Measurements from ENCODE around the gene TM4SF5.

TM4SF5 gene

DNA sequence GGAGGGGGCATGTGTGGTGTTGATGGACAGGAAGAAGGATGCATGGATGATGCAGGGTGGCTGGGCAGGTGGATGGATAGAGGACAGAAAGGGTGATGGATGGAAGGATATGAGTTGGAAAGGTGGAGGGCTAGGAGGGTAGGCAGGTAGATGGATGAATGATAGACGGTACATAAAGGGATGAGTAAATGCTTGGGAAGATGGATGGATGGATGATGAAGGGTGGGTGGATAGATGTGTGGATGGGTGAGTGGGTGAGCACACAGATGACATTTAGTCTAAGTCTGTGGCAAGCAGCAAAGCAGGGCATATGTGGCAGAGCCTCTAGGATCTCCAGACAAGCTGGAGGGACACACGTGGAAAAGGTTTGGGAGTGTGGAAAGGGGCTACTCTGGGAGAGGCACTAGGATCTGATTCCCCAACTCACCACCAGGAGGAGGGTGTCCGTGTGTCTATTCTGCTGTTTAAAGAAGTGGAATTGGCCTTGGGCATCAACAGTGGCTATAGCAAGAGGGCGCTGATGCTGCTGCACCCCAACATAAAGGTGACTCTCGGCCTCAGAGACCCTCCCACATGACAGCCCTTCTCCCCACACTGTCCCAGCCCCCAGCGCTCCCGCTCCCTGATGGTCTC lies 43.5 kb downstream of the TM4SF5 start:
- no peak for DNase-seq (ENCODE audit: extremely low read depth, insufficient read length)
- no peak overlapping the region for H3K4me3 ChIP-seq (replicated peaks; ENCODE audit: low read depth, low read length)
- TF ChIP-seq, protein P1, sequence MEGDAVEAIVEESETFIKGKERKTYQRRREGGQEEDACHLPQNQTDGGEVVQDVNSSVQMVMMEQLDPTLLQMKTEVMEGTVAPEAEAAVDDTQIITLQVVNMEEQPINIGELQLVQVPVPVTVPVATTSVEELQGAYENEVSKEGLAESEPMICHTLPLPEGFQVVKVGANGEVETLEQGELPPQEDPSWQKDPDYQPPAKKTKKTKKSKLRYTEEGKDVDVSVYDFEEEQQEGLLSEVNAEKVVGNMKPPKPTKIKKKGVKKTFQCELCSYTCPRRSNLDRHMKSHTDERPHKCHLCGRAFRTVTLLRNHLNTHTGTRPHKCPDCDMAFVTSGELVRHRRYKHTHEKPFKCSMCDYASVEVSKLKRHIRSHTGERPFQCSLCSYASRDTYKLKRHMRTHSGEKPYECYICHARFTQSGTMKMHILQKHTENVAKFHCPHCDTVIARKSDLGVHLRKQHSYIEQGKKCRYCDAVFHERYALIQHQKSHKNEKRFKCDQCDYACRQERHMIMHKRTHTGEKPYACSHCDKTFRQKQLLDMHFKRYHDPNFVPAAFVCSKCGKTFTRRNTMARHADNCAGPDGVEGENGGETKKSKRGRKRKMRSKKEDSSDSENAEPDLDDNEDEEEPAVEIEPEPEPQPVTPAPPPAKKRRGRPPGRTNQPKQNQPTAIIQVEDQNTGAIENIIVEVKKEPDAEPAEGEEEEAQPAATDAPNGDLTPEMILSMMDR (IDR thresholded peaks at IDR 0.05; ENCODE audit: insufficient read depth, low read length, poor library complexity, severe bottlenecking), result no peak
- H3K27me3 ChIP-seq (replicated peaks; ENCODE audit: control insufficient read depth, insufficient read depth, low read length), result no peaks in the 10 kb centered on the region
- peaks cover 2% of the 10 kb centered on the region for H3K36me3 ChIP-seq (ENCODE audit: control insufficient read depth, insufficient read depth, low read length)

DNA sequence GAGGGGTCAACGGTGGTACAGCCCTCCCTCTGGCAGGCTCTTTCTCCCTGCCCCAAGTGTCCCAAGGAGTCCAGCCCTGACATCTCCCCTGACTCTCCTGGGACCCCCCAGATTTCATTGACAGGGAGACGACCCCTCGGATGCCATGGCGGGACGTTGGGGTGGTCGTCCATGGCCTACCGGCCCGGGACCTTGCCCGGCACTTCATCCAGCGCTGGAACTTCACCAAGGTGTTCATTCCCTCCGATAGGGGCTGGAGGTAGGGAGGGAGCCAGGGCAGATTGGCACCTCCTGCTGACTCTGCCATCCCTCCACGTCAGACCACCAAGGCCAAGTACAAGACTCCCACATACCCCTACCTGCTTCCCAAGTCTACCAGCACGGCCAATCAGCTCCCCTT lies 45.1 kb downstream of the TM4SF5 start:
- Histone ChIP-seq H3K27me3 (replicated peaks; ENCODE audit: control insufficient read depth, insufficient read depth, low read length) (no peaks in the 10 kb centered on the region), H3K4me3 (replicated peaks; ENCODE audit: low read depth, low read length) (no peak overlapping the region), H3K36me3 (ENCODE audit: control insufficient read depth, insufficient read depth, low read length) (peaks cover 2% of the 10 kb centered on the region; the same call in 1 of the 2 replicates)
- TF ChIP-seq, protein P1 (IDR thresholded peaks at IDR 0.05; ENCODE audit: insufficient read depth, low read length, poor library complexity, severe bottlenecking), result no peak
- DNase-seq (ENCODE audit: extremely low read depth, insufficient read length), result no peak

DNA sequence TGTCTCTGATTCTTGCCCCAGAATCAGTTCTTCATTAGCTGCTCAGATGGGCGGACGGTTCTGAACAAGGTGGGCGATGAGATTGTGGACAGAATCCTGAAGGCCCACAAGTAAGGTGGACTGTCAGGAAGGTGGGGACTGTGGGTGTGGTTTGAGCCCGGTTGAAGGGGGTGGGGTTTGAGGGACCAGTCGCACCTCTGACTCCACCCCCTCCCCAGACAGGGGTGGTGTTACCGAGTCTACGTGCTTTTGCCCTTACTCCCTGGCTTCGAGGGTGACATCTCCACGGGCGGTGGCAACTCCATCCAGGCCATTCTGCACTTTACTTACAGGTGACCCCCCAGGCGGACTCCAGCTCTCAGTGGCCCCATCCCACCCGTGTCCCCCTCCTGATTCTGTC lies 46.6 kb downstream of the TM4SF5 start:
- no peak for DNase-seq (ENCODE audit: extremely low read depth, insufficient read length)
- no peak overlapping the region for H3K4me3 ChIP-seq (replicated peaks; ENCODE audit: low read depth, low read length)
- H3K36me3 ChIP-seq (ENCODE audit: control insufficient read depth, insufficient read depth, low read length), result peaks cover 2% of the 10 kb centered on the region; the same call in 1 of the 2 replicates
- TF ChIP-seq, protein P1 (IDR thresholded peaks at IDR 0.05; ENCODE audit: insufficient read depth, low read length, poor library complexity, severe bottlenecking), result no peak
- no peaks in the 10 kb centered on the region for H3K27me3 ChIP-seq (replicated peaks; ENCODE audit: control insufficient read depth, insufficient read depth, low read length)

DNA sequence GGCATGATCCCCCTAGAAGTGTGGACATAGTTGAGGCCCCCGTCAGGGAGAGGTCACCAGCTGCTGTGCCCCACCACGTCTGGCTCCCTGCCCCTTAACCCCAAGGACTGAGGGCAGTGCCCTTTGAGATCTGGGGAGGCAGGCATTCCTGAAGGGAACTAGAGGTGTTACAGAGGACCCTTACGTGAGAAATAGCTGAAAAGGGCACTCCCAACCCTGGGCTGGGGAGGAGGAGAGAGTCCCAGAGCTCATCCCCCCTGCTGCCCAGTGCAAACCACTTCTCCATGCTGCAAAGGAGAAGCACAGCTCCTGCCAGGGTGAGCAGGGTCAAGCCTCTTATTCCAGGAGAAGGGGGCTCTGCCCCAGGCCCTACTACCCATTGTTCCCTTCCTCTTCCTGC lies 51.1 kb downstream of the TM4SF5 start:
- DNase-seq (ENCODE audit: extremely low read depth, insufficient read length), result no peak
- Histone ChIP-seq H3K27me3 (replicated peaks; ENCODE audit: control insufficient read depth, insufficient read depth, low read length) (no peaks in the 10 kb centered on the region), H3K36me3 (ENCODE audit: control insufficient read depth, insufficient read depth, low read length) (no peaks in the 10 kb centered on the region; the same call in 1 of the 2 replicates), H3K4me3 (replicated peaks; ENCODE audit: low read depth, low read length) (no peak overlapping the region)
- TF ChIP-seq, protein P1 (IDR thresholded peaks at IDR 0.05; ENCODE audit: insufficient read depth, low read length, poor library complexity, severe bottlenecking), result no peak

DNA sequence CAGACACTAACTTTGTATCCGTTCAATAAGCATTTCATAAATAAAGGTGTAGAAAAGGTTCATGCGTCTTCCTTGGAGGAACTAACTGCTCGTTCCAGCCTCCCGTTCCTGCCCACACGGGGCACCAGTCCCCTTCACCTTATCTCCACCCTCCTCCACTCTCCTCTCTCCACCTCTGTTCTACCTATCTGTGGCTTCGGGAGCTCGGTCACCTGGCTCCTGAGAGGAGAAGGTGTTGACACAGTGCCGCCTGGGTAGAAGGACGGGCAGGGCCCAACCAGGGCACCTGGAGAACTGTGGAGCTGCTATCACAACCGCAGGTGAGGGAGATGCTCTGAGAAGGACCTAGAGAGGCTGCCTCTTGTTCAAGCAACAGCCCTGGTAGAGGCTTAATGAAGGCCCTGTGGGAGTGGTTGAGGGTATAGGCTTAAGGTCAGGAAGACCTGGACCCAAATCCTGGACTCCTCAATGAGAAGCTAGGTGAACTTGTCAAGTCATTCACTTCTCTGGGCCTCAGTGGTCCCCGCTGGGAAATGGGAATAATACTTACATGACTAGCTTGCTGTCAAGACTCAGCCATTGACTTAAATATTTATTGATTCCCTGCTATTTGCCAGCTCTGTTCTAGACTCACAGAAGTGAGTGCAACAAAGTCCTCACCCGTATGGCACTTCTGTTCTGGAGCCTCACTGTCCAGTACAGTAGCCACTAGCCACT lies 51.8 kb downstream of the TM4SF5 start:
- H3K27me3 ChIP-seq (replicated peaks; ENCODE audit: control insufficient read depth, insufficient read depth, low read length), result no peaks in the 10 kb centered on the region
- H3K36me3 ChIP-seq (ENCODE audit: control insufficient read depth, insufficient read depth, low read length), result no peaks in the 10 kb centered on the region
- no peak for DNase-seq (ENCODE audit: extremely low read depth, insufficient read length)

More for the DNA sequence above, 51.8 kb downstream of the TM4SF5 start:
- H3K4me3 ChIP-seq (replicated peaks; ENCODE audit: low read depth, low read length), result no peak overlapping the region
- TF ChIP-seq, protein P1 (IDR thresholded peaks at IDR 0.05; ENCODE audit: insufficient read depth, low read length, poor library complexity, severe bottlenecking), result no peak

Data from GM06990 (cell line).